GM23338 (cell line): ENCODE data around the gene PRPF19.

Experiments used
- EZH2phosphoT487 ChIP-seq: fragments of 200-600 bp; sonication (generic); IDR thresholded peaks from one replicate; pipeline ENCODE4 v1.8.1; 2018; ENCODE audit warnings: antibody characterized with exemption; ENCODE audit not compliant: unreplicated experiment
- TF ChIP-seq, protein P1 (sequence below), 2 experiments: fragments of 200-600 bp in 1 of 2; sonication (generic) in 1 of 2; conservative IDR thresholded peaks; 2 replicates each; pipeline versions ENCODE4 v1.5.1 to v1.6.1; 2016 to 2017; ENCODE audit warnings: antibody characterized with exemption in 2 of 2, low read depth in 2 of 2, mild to moderate bottlenecking in 2 of 2, moderate library complexity in 1 of 2

DNA sequence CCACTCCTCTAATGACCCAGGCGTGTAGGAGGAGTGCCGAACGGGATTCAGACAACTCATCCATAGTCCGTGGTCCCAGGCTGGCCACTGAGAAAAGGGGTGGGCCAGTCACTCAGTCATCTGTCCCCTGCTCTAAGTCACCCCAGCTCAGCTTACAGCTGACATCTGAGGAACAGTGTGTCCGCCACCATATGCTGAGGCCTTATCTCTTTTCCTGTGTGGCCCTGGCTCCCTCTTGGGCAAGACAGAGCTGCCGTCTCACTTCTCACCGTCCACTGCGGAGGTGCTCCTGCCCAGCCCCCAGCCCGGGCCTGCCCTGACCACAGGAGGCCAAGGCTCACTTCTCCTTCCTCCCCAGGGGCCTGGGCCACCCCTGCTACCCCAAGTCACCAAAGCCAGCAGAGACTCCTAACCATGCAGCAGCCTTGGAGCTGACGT lies 57.7 kb downstream of the PRPF19 start:
- no peak for TF ChIP-seq EZH2phosphoT487
- TF ChIP-seq, protein P1, sequence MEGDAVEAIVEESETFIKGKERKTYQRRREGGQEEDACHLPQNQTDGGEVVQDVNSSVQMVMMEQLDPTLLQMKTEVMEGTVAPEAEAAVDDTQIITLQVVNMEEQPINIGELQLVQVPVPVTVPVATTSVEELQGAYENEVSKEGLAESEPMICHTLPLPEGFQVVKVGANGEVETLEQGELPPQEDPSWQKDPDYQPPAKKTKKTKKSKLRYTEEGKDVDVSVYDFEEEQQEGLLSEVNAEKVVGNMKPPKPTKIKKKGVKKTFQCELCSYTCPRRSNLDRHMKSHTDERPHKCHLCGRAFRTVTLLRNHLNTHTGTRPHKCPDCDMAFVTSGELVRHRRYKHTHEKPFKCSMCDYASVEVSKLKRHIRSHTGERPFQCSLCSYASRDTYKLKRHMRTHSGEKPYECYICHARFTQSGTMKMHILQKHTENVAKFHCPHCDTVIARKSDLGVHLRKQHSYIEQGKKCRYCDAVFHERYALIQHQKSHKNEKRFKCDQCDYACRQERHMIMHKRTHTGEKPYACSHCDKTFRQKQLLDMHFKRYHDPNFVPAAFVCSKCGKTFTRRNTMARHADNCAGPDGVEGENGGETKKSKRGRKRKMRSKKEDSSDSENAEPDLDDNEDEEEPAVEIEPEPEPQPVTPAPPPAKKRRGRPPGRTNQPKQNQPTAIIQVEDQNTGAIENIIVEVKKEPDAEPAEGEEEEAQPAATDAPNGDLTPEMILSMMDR (conservative IDR thresholded peaks at IDR 0.05; ENCODE audit: low read depth in 2 of 2), result no peak
